ENCODE data around the gene POLR2J.
"Not testable (repeated sequence)": the region's sequence is repeated elsewhere in the genome, so short reads cannot be mapped to it uniquely, and the experiment has no call there.

- not testable (repeated sequence) for TF ChIP-seq CTCF, POLR2A (IDR thresholded peaks at IDR 0.05)
Observed at GRCh38 chr7:102481962-102482361, 3.2 kb upstream of the POLR2J start.
